ENCODE measurements around the gene TNK1. TPM values are rescaled to one million over a fixed set of nuclear protein-coding genes. Genes with fewer than 3 reads are reported as not detected.

TNK1 gene
- total RNA-seq, 2 experiments from 2014 or later, result 6.8 to 6.9 TPM

DNA sequence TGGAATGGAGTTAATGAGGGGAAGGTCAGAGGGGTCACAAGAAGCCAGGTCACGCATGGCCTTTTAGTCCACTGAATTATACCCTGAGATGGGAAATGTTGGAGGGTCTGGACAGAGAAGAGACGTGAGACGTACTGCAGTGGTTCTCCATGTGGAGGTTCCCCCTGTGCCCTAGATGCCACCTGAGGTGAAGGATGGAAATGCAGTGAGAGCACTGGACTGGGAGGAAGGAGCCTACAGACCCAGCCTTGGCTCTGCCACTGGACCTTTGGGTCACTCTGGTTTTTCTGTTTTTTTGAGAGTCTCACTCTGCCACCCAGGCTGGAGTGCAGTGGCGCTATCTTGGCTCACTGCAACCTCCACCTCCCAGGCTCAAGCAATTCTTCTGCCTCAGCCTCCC is 15.3 kb downstream of the TNK1 start:
- Mint-ChIP-seq H3K9me3 (no peaks in the 10 kb centered on the region), H3K4me3 (no peak overlapping the region), H3K27me3 (no peaks in the 10 kb centered on the region), H3K4me1 (ENCODE audit: low read depth) (peaks cover 20% of the 10 kb centered on the region), H3K27ac (no peak overlapping the region), H3K36me3 (ENCODE audit: low read depth) (peaks cover 23% of the 10 kb centered on the region)
- ChIA-PET POLR2A (interaction anchor here (1.3 kb wide), 1 partner anchor 82 kb away, joined by 4 read pairs; no protein-coding TSS in a partner anchor), CTCF (interaction anchor here (1.0 kb wide), 1 partner anchor 13 kb away, joined by 3 read pairs; no protein-coding TSS in a partner anchor)
- ATAC-seq, result no peak
- TF ChIP-seq, protein P1, sequence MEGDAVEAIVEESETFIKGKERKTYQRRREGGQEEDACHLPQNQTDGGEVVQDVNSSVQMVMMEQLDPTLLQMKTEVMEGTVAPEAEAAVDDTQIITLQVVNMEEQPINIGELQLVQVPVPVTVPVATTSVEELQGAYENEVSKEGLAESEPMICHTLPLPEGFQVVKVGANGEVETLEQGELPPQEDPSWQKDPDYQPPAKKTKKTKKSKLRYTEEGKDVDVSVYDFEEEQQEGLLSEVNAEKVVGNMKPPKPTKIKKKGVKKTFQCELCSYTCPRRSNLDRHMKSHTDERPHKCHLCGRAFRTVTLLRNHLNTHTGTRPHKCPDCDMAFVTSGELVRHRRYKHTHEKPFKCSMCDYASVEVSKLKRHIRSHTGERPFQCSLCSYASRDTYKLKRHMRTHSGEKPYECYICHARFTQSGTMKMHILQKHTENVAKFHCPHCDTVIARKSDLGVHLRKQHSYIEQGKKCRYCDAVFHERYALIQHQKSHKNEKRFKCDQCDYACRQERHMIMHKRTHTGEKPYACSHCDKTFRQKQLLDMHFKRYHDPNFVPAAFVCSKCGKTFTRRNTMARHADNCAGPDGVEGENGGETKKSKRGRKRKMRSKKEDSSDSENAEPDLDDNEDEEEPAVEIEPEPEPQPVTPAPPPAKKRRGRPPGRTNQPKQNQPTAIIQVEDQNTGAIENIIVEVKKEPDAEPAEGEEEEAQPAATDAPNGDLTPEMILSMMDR (IDR thresholded peaks at IDR 0.05), result no peak
- DNase-seq, result no peak
- intact Hi-C loops (cut with micrococcal nuclease), result no loop called here

DNA sequence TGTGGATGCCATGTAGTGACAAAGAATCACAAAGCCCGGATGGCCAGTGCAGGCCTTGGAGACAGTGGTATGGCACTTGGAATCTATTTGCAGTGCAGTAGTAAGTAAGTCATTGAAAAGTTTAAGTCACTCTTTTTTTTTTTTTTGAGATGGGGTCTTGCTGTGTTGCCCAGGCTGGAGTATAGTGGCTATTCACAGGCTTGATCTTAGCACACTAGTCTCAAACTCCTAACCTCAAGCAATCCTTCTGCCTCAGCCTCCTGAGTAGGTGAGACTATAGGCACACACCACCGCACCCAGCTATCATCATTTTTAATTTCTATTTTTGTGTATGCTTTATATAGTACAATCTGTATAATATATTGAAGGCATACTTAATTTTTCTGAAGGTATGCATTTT is 17.7 kb downstream of the TNK1 start:
- H3K4me1 Mint-ChIP-seq (ENCODE audit: low read depth), result peaks cover 10% of the 10 kb centered on the region
- H3K4me3 Mint-ChIP-seq, result no peak overlapping the region
- POLR2A ChIA-PET, result interaction anchor here (0.6 to 1.4 kb wide), 5 partner anchors 8 to 185 kb away, joined by 3 to 4 read pairs (median 3); partner anchors contain the start of gene MPDU1
- H3K9me3 Mint-ChIP-seq, result no peaks in the 10 kb centered on the region
- H3K36me3 Mint-ChIP-seq (ENCODE audit: low read depth), result peaks cover 7% of the 10 kb centered on the region
- H3K27me3 Mint-ChIP-seq, result no peaks in the 10 kb centered on the region
- DNase-seq, result no peak
- CTCF ChIA-PET, result interaction anchor here (1.1 to 2.0 kb wide), 3 partner anchors 10 to 162 kb away, joined by 3 to 8 read pairs (median 3); no protein-coding TSS in a partner anchor
- no peak for ATAC-seq
- TF ChIP-seq, protein P1 (IDR thresholded peaks at IDR 0.05), result no peak
- intact Hi-C loops (cut with micrococcal nuclease), result no loop called here
- no peak overlapping the region for H3K27ac Mint-ChIP-seq

DNA sequence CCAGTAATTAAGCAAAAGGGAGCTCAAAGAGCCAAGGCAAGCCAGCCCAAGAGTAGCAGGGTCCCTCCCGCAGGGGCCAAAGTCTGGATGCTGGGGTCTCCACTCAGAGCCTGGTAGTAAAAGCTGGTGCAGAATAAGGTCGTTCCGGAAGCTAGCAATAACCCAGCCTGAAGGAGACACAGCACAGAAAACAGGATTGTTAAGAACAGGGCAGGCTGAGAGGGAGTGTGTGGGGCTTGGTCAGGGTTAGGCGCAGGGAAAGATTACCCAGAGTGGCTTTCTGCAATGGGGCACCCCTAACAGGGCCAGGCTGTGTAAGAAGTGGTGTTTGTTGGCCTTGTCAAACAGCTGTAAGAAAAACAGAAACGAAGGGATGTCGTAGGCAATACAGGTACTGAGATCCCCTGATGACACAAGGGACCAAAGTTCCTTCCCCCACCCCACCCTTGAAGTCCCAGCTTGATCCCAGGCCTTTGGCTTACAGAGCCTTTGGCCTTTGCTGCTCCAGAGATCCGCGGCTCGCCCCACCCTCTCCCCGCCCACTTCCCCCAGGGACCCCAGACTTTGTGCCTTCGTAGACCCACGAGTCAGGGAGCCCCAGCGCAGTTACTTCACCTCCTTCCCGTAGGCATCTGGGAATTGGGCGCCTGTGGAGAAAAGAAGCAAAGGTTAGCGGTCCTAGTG is 22.3 kb downstream of the TNK1 start:
- TF ChIP-seq, protein P1 (IDR thresholded peaks at IDR 0.05), result no peak
- ChIA-PET POLR2A (interaction anchor here (0.6 to 2.7 kb wide), 9 partner anchors 8 to 48 kb away, joined by 3 to 10 read pairs (median 3); partner anchors contain the start of genes PLSCR3 and TMEM95), CTCF (interaction anchor here (0.8 to 4.1 kb wide), 7 partner anchors 9 to 212 kb away, joined by 3 to 27 read pairs (median 7); partner anchors contain the start of genes FXR2, KCTD11, NEURL4 and PLSCR3)
- DNase-seq, result peak; percentile 55
- peaks cover 3% of the 10 kb centered on the region for H3K36me3 Mint-ChIP-seq (ENCODE audit: low read depth)
- peak overlapping the region; percentile 98 for H3K27ac Mint-ChIP-seq
- peak overlapping the region; percentile 95 for H3K4me3 Mint-ChIP-seq
- H3K27me3 Mint-ChIP-seq, result peaks cover 2% of the 10 kb centered on the region
- intact Hi-C loops (cut with micrococcal nuclease), result no loop called here
- peaks cover 11% of the 10 kb centered on the region for H3K4me1 Mint-ChIP-seq (ENCODE audit: low read depth)
- no peaks in the 10 kb centered on the region for H3K9me3 Mint-ChIP-seq
- no peak for ATAC-seq

DNA sequence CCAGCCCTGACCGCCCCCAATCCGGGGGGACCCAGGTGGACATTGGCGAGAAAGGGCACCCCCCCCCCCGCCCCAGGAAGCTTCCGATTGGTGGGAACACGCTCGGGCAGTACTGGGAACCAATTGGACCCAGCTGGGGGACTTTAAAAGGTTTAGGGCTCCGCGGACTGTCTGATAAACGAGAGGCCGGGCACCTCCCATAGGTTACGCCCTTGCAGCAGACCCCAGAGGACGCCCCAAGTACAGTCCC is 22.8 kb downstream of the TNK1 start:
- Mint-ChIP-seq H3K27ac (peak overlapping the region; percentile 98), H3K27me3 (peaks cover 2% of the 10 kb centered on the region), H3K36me3 (ENCODE audit: low read depth) (peaks cover 3% of the 10 kb centered on the region), H3K4me3 (peak overlapping the region; percentile 95), H3K4me1 (ENCODE audit: low read depth) (peaks cover 11% of the 10 kb centered on the region), H3K9me3 (no peaks in the 10 kb centered on the region)
- TF ChIP-seq, protein P1 (IDR thresholded peaks at IDR 0.05), result no peak
- ATAC-seq, result no peak
- ChIA-PET POLR2A (interaction anchor here (0.6 to 2.7 kb wide), 13 partner anchors 8 to 357 kb away, joined by 3 to 10 read pairs (median 3); partner anchors contain the start of genes NEURL4, PLSCR3 and TMEM95), CTCF (interaction anchor here (0.8 to 4.1 kb wide), 5 partner anchors 9 to 211 kb away, joined by 3 to 27 read pairs (median 7); partner anchors contain the start of genes FXR2, NEURL4, PLSCR3 and SENP3)
- intact Hi-C loops (cut with micrococcal nuclease), result no loop called here
- DNase-seq, result no peak

All from activated CD8-positive, alpha-beta T cell treated with anti-CD3 and anti-CD28 coated beads for 36 hours (primary cell).